H1 (cell line): ENCODE results near the gene BTK. TPM values are rescaled to one million over a fixed set of nuclear protein-coding genes. Genes with fewer than 3 reads are reported as not detected.

ENCODE experiments used
- CTCF ChIA-PET: fragments of 300-600 bp; sonication (Branson Sonifier 250); formaldehyde crosslinking; loops from one replicate; lab custom pipeline; 2021; ENCODE audit not compliant: partially characterized antibody; lab: Charles Lee
- POLR2A ChIA-PET: fragments of 300-600 bp; sonication (Branson Sonifier 250); formaldehyde crosslinking; loops from one replicate; lab custom pipeline; 2021; ENCODE audit warnings: inconsistent platforms; ENCODE audit not compliant: partially characterized antibody; lab: Charles Lee
- DNase-seq, 2 experiments: peaks; one replicate each; pipeline versions ENCODE4 v3.0.0 to v3.0.0-alpha.2; 2010 to 2022; ENCODE audit warnings: low spot score in 2 of 2, low read depth in 1 of 2, mixed read lengths in 1 of 2
- FAIRE-seq: peaks from 2 replicates; lab custom pipeline; 2011; peaks lifted over from hg19 to GRCh38; lab: Jason Lieb, UNC
- H2AFZ ChIP-seq: 2 replicates; pipeline ENCODE4 v1.8.1; 2012; ENCODE audit warnings: low read length, inconsistent platforms
- H2AK5ac ChIP-seq: 2 replicates; pipeline ENCODE4 v1.6.1; 2013; ENCODE audit warnings: low read depth, low read length
- H2BK120ac ChIP-seq: replicated peaks from 2 replicates; pipeline ENCODE3; 2013; ENCODE audit warnings: low read depth, low read length, inconsistent platforms
- H2BK12ac ChIP-seq: 2 replicates; pipeline ENCODE4 v1.6.1; 2013; ENCODE audit warnings: low read depth, low read length
- H2BK15ac ChIP-seq: 2 replicates; pipeline ENCODE4 v1.6.1; 2013; ENCODE audit warnings: low read length
- H2BK20ac ChIP-seq: 2 replicates; pipeline ENCODE4 v1.6.1; 2013; ENCODE audit warnings: low read length
- H2BK5ac ChIP-seq: 2 replicates; pipeline ENCODE4 v1.6.1; 2013; ENCODE audit warnings: low read depth, low read length
- H3K14ac ChIP-seq: 2 replicates; pipeline ENCODE4 v1.6.1; 2013; ENCODE audit warnings: inconsistent platforms; ENCODE audit not compliant: insufficient read length
- H3K18ac ChIP-seq: 2 replicates; pipeline ENCODE4 v1.6.1; 2013; ENCODE audit warnings: low read length; ENCODE audit errors: extremely low read depth
- H3K23ac ChIP-seq: 2 replicates; pipeline ENCODE4 v1.6.1; 2013; ENCODE audit warnings: inconsistent platforms; ENCODE audit not compliant: insufficient read length
- H3K23me2 ChIP-seq: 2 replicates; pipeline ENCODE4 v1.6.1; 2013; ENCODE audit warnings: low read depth, low read length
- H3K27ac ChIP-seq: 2 replicates; pipeline ENCODE4 v1.6.1; 2011; ENCODE audit warnings: low read depth, low read length, inconsistent platforms
- H3K27me3 ChIP-seq, 4 experiments: replicated peaks in 1 of 4; 1 replicate in 1 of 4; 2 replicates in 3 of 4; pipeline versions ENCODE4 v1.6.1 to v1.8.1; 2011 to 2013; ENCODE audit warnings: low read length in 3 of 4, mild to moderate bottlenecking in 3 of 4, inconsistent platforms in 2 of 4, mixed read lengths in 2 of 4, moderate library complexity in 1 of 4; ENCODE audit not compliant: control insufficient read depth in 3 of 4, insufficient read depth in 3 of 4; ENCODE audit errors: extremely low read depth in 1 of 4
- H3K36me3 ChIP-seq, 4 experiments: 2 replicates each; pipeline versions ENCODE4 v1.6.1 to v1.8.1; 2011 to 2013; ENCODE audit warnings: mild to moderate bottlenecking in 4 of 4, low read length in 3 of 4, moderate library complexity in 2 of 4, control low read depth in 1 of 4, inconsistent platforms in 1 of 4; ENCODE audit not compliant: insufficient read depth in 4 of 4, control insufficient read depth in 2 of 4
- H3K4ac ChIP-seq: replicated peaks from 2 replicates; pipeline ENCODE3; 2013; ENCODE audit warnings: low read length, low read depth, mixed read lengths, inconsistent platforms; ENCODE audit not compliant: insufficient read length
- H3K4me1 ChIP-seq, 4 experiments: replicated peaks in 1 of 4; 1 replicate in 1 of 4; 2 replicates in 3 of 4; pipeline versions ENCODE4 v1.6.1 to v1.8.1; 2011 to 2013; ENCODE audit warnings: low read length in 3 of 4, inconsistent platforms in 2 of 4, mixed read lengths in 1 of 4; ENCODE audit not compliant: insufficient read depth in 4 of 4, control insufficient read depth in 3 of 4
- H3K4me2 ChIP-seq, 2 experiments: 2 replicates each; pipeline versions ENCODE4 v1.6.1 to v1.8.1; 2011 to 2013; ENCODE audit warnings: low read depth in 2 of 2, low read length in 2 of 2, control low read depth in 1 of 2, inconsistent platforms in 1 of 2, mild to moderate bottlenecking in 1 of 2; ENCODE audit not compliant: insufficient read depth in 1 of 2
- H3K4me3 ChIP-seq, 4 experiments: fragments of 200-600, 300-600 bp in 1 of 4; sonication (generic), shearing (Covaris generic), sonication (Bioruptor Twin) in 1 of 4; 2 replicates each; pipeline versions ENCODE4 v1.5.1 to v1.8.1; 2011 to 2016; ENCODE audit warnings: low read length in 4 of 4, low read depth in 3 of 4, control low read depth in 2 of 4, inconsistent platforms in 2 of 4, mild to moderate bottlenecking in 2 of 4, mixed read lengths in 1 of 4, moderate library complexity in 1 of 4; ENCODE audit not compliant: insufficient read depth in 2 of 4; ENCODE audit errors: extremely low read depth in 1 of 4
- H3K56ac ChIP-seq: replicated peaks from 2 replicates; pipeline ENCODE3; 2013; ENCODE audit warnings: low read depth, mild to moderate bottlenecking, mixed read lengths, low read length, inconsistent platforms; ENCODE audit not compliant: insufficient read length
- H3K79me1 ChIP-seq: 2 replicates; pipeline ENCODE4 v1.6.1; 2013; ENCODE audit warnings: low read depth, low read length, control low read depth
- H3K79me2 ChIP-seq, 2 experiments: 2 replicates each; pipeline versions ENCODE4 v1.6.1 to v1.8.1; 2012 to 2013; ENCODE audit warnings: low read length in 2 of 2, mild to moderate bottlenecking in 2 of 2, inconsistent platforms in 1 of 2; ENCODE audit not compliant: insufficient read depth in 2 of 2, control insufficient read depth in 1 of 2
- H3K9ac ChIP-seq, 4 experiments: replicated peaks in 1 of 4; 1 replicate in 1 of 4; 2 replicates in 3 of 4; pipeline versions ENCODE4 v1.6.1 to v1.8.1; 2011 to 2013; ENCODE audit warnings: low read depth in 3 of 4, low read length in 3 of 4, control low read depth in 2 of 4, mild to moderate bottlenecking in 2 of 4, moderate library complexity in 2 of 4, inconsistent platforms in 1 of 4; ENCODE audit errors: extremely low read depth in 1 of 4
- H3K9me3 ChIP-seq, 2 experiments: 2 replicates each; pipeline versions ENCODE4 v1.6.1 to v1.8.1; 2012 to 2013; ENCODE audit warnings: mild to moderate bottlenecking in 2 of 2, moderate library complexity in 2 of 2, control low read depth in 1 of 2, inconsistent platforms in 1 of 2, low read depth in 1 of 2, low read length in 1 of 2, mixed read lengths in 1 of 2; ENCODE audit not compliant: insufficient read depth in 2 of 2
- H4K20me1 ChIP-seq, 2 experiments: replicated peaks in 1 of 2; 2 replicates each; pipeline versions ENCODE3 to v1.8.1; 2011 to 2013; ENCODE audit warnings: inconsistent platforms in 2 of 2, low read length in 2 of 2, mild to moderate bottlenecking in 1 of 2; ENCODE audit not compliant: insufficient read depth in 2 of 2, control insufficient read depth in 1 of 2
- H4K5ac ChIP-seq: 2 replicates; pipeline ENCODE4 v1.6.1; 2013; ENCODE audit warnings: low read length, low read depth, mixed read lengths, inconsistent platforms; ENCODE audit not compliant: insufficient read length
- H4K8ac ChIP-seq: 2 replicates; pipeline ENCODE4 v1.8.0; 2013; ENCODE audit warnings: mild to moderate bottlenecking, moderate library complexity, low read length, inconsistent platforms; ENCODE audit not compliant: insufficient read depth; ENCODE audit errors: extremely low read depth
- H4K91ac ChIP-seq: replicated peaks from 2 replicates; pipeline ENCODE3; 2013; ENCODE audit warnings: low read length, mixed read lengths, inconsistent platforms; ENCODE audit not compliant: insufficient read length
- CREB1 ChIP-seq: IDR thresholded peaks from 2 replicates; pipeline ENCODE4 v1.6.1; 2012; ENCODE audit warnings: inconsistent platforms
- POLR2A ChIP-seq, 2 experiments: IDR thresholded peaks; 1 replicate in 1 of 2; 2 replicates in 1 of 2; pipeline ENCODE4 v1.6.1; 2011; ENCODE audit warnings: low read depth in 2 of 2, low read length in 2 of 2, mild to moderate bottlenecking in 2 of 2; ENCODE audit errors: control extremely low read depth in 1 of 2
- TAF7 ChIP-seq: optimal IDR thresholded peaks from 2 replicates; pipeline ENCODE3; 2011; ENCODE audit warnings: low read depth, mild to moderate bottlenecking, inconsistent platforms, low read length, moderate library complexity, borderline replicate concordance
- WGBS, 2 experiments: shearing (Covaris generic) in 1 of 2; methylation state at CpG; one replicate each; pipeline versions ENCODE4 v1.1.6 to v1.1.7; 2013 to 2015; ENCODE audit warnings: low lambda C conversion rate in 2 of 2, mixed read lengths in 2 of 2, inconsistent platforms in 1 of 2, low coverage in 1 of 2, missing lambda C conversion rate in 1 of 2; ENCODE audit not compliant: insufficient replicate concordance in 2 of 2, insufficient coverage in 1 of 2, insufficient read length in 1 of 2; ENCODE audit errors: extremely low coverage in 1 of 2, missing lambda C conversion rate in 1 of 2; 5-methylcytosine and 5-hydroxymethylcytosine counted together
- polyA plus RNA-seq, 7 experiments: library from polyadenylated mRNA; depleted of rRNA in 3 of 7; stranded (reverse) in 5 of 7; unstranded in 2 of 7; fragments of >200 nt in 5 of 7; fragments of 200-250 nt in 2 of 7; gene quantifications; 1 replicate in 5 of 7; 2 replicates in 1 of 7; 4 replicates in 1 of 7; pipeline versions ENCODE4 v1.2.1 to v1.2.3, GENCODE V29; 2011 to 2013; ENCODE audit warnings: missing spikeins in 2 of 7, mixed read lengths in 2 of 7
- total RNA-seq: library from RNA; stranded (reverse); fragmentation: NEBNext Ultra II Directional; extraction: Animal tissue kit (Norgen Biotek cat#: 25700); gene quantifications from 2 replicates; pipeline ENCODE4 v1.2.1, GENCODE V29; 2021

Gene BTK
- total and polyA plus RNA-seq, 2 of the 8 experiments (the other 6 are each of a cell fraction or from before 2014, with no cell fraction given), result 0.06 to 0.20 TPM

DNA sequence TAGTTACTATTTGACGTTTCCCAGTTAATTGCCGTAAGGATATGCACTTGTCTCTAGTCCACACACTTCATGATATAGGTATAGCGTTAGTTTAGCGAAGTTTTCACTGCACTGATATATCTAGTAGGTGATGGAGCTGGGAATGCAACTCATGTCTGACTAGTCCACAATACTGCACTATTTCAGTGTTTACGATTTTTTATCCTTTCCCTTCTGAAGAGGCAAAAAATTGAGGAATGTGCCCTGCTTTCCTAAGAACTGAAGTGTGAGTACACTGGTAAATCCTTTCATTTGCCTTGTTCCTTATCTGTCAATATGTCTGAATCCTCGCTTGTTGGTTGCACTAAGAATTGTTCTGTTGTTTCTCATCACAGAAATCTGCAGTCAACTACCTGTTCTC, 5.8 kb upstream of the BTK start:
- Histone ChIP-seq H3K4ac (no peak overlapping the region), H2BK15ac (no peak overlapping the region), H3K27me3 (no peaks in the 10 kb centered on the region), H4K5ac (no peak overlapping the region), H2BK20ac (no peak overlapping the region), H4K20me1 (peaks cover 0 to 2% of the 10 kb centered on the region in 2 experiments), H2BK12ac (no peak overlapping the region), H3K14ac (no peak overlapping the region), H3K27ac (peak overlapping the region; percentile 88; the same call in 1 of the 2 replicates)
- 46% methylated on average over 6 of the region's 6 CpGs; no CpG with 5 or more reads in 1 of the 2 experiments for WGBS, 2 experiments
- POLR2A ChIA-PET, result interaction anchor here (0.6 to 4.0 kb wide), 10 partner anchors 11 to 325 kb away, joined by 3 to 45 read pairs (median 3); partner anchors contain the start of gene TIMM8A
- TF ChIP-seq POLR2A (IDR thresholded peaks at IDR 0.05; ENCODE audit: control extremely low read depth in 1 of 2, low read depth in 2 of 2, low read length in 2 of 2) (peak in 1 of 2 experiments; percentile 55; a peak in 1 of 3 replicates), TAF7 (no peak), CREB1 (no peak)
- TF ChIP-seq, all 59 proteins: peak for 1
- Histone ChIP-seq H3K9me3 (no peaks in the 10 kb centered on the region), H2BK120ac (no peak overlapping the region), H4K91ac (peak overlapping the region; percentile 17), H4K8ac (no peak overlapping the region), H3K79me1 (no peaks in the 10 kb centered on the region), H3K18ac (no peak overlapping the region), H3K36me3 (peaks cover 6 to 45% (median 18%) of the 10 kb centered on the region in 4 experiments), H3K56ac (no peak overlapping the region), H2AK5ac (no peak overlapping the region), H3K4me3 (peak overlapping the region; percentile 58 to 91 (median 86)), H3K4me2 (peak overlapping the region; percentile 56 to 89), H3K4me1 (no peaks in the 10 kb centered on the region; a peak in 1 of 7 replicates), H3K23me2 (peaks cover 4% of the 10 kb centered on the region; the same call in 1 of the 2 replicates), H2BK5ac (no peak overlapping the region), H3K79me2 (peaks cover 0 to 23% of the 10 kb centered on the region in 2 experiments; a peak in 2 of 4 replicates), H3K9ac (peak overlapping the region; percentile 85 to 97 (median 92)), H2AFZ (no peak overlapping the region), H3K23ac (no peak overlapping the region)
- CTCF ChIA-PET, result interaction anchor here (1.3 to 1.6 kb wide), 2 partner anchors 15 to 70 kb away, joined by 3 to 7 read pairs; partner anchors contain the start of genes GLA and HNRNPH2
- FAIRE-seq (no peak), DNase-seq (no peak)
